DOHH2 (cell line): ENCODE results near the gene CCDC34.

Source experiments
- H3F3A ChIP-seq: fragments of 200-600 bp; sonication (generic), shearing (Covaris generic); 2 replicates; pipeline ENCODE4 v1.6.0; 2016; ENCODE audit warnings: antibody characterized with exemption, mild to moderate bottlenecking; ENCODE audit not compliant: control insufficient read depth, insufficient read depth
- H3K27ac ChIP-seq: fragments of 200-600 bp; sonication (generic); 2 replicates; pipeline ENCODE4 v1.5.1; 2014; ENCODE audit warnings: low read depth, mild to moderate bottlenecking, low read length, moderate library complexity
- H3K27me3 ChIP-seq: fragments of 200-600 bp; sonication (generic); 2 replicates; pipeline ENCODE4 v1.6.1; 2014; ENCODE audit warnings: mild to moderate bottlenecking, low read length, mixed read lengths; ENCODE audit not compliant: control insufficient read depth
- H3K36me3 ChIP-seq: fragments of 200-600 bp; sonication (generic); 2 replicates; pipeline ENCODE4 v1.6.1; 2014; ENCODE audit warnings: mild to moderate bottlenecking, low read length, moderate library complexity, mixed read lengths; ENCODE audit not compliant: control insufficient read depth
- H3K4me1 ChIP-seq: fragments of 200-600 bp; sonication (generic); 2 replicates; pipeline ENCODE4 v1.6.1; 2014; ENCODE audit warnings: mild to moderate bottlenecking, low read length, mixed read lengths; ENCODE audit not compliant: control insufficient read depth
- H3K4me2 ChIP-seq: fragments of 200-600 bp; sonication (generic); 2 replicates; pipeline ENCODE4 v1.6.0; 2014; ENCODE audit warnings: mild to moderate bottlenecking, low read length, moderate library complexity
- H3K4me3 ChIP-seq: fragments of 200-600 bp; sonication (generic); 2 replicates; pipeline ENCODE4 v1.5.1; 2014; ENCODE audit warnings: mild to moderate bottlenecking, low read length, mixed read lengths
- H3K79me2 ChIP-seq: fragments of 200-600 bp; sonication (generic); 2 replicates; pipeline ENCODE4 v1.6.1; 2014; ENCODE audit warnings: mild to moderate bottlenecking, low read length, mixed read lengths; ENCODE audit not compliant: control insufficient read depth
- H3K9me2 ChIP-seq: fragments of 200-600 bp; sonication (generic); replicated peaks from 2 replicates; pipeline ENCODE4 v1.6.1; 2014; ENCODE audit warnings: mild to moderate bottlenecking, low read length, mixed read lengths; ENCODE audit not compliant: control insufficient read depth
- H3K9me3 ChIP-seq: fragments of 200-600 bp; sonication (generic); 2 replicates; pipeline ENCODE4 v1.6.1; 2014; ENCODE audit warnings: antibody characterized with exemption, low read length, mixed read lengths; ENCODE audit not compliant: control insufficient read depth, insufficient read depth
- H4K20me1 ChIP-seq: fragments of 200-600 bp; sonication (generic); 2 replicates; pipeline ENCODE4 v1.6.0; 2014; ENCODE audit warnings: low read depth, mild to moderate bottlenecking, antibody characterized with exemption, low read length, moderate library complexity; ENCODE audit not compliant: control insufficient read depth, insufficient read depth
- EZH2phosphoT487 ChIP-seq: fragments of 200-600 bp; sonication (generic); IDR thresholded peaks from 2 replicates; pipeline ENCODE4 v1.6.1; 2017; ENCODE audit warnings: borderline replicate concordance, mild to moderate bottlenecking, antibody characterized with exemption, low read length, moderate library complexity, mixed read lengths
- TF ChIP-seq, protein P1 (sequence below): fragments of 200-600 bp; sonication (generic); IDR thresholded peaks from one replicate; pipeline ENCODE4 v1.5.1; 2014; ENCODE audit warnings: antibody characterized with exemption, mild to moderate bottlenecking, low read depth, low read length; ENCODE audit not compliant: poor library complexity, severe bottlenecking

Gene CCDC34

DNA sequence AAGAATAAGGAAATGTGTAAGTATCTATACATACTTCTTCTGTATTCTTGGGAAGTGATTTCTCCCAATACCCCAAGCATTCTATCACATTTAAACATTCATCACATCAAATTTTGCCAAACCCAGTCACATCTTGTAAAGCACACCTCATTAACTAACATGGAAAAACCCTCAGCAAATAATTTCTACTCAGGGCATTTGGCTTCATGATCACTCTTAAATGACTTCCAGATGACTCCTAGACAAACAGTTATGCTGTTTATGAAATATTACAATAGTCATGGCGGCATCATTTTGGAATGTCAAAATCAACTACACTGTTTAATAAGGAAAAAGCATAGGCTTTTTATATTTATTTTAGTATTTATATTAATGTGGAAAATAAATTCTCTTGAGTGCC lies 47.3 kb upstream of the CCDC34 start:
- Histone ChIP-seq H3K79me2 (no peaks in the 10 kb centered on the region), H3K4me3 (no peak overlapping the region), H3F3A (no peaks in the 10 kb centered on the region), H3K36me3 (no peaks in the 10 kb centered on the region), H3K27ac (no peak overlapping the region), H3K9me3 (no peaks in the 10 kb centered on the region), H3K9me2 (no peaks in the 10 kb centered on the region), H3K4me1 (no peaks in the 10 kb centered on the region), H3K4me2 (no peak overlapping the region), H3K27me3 (no peaks in the 10 kb centered on the region), H4K20me1 (no peaks in the 10 kb centered on the region)
- TF ChIP-seq, protein P1, sequence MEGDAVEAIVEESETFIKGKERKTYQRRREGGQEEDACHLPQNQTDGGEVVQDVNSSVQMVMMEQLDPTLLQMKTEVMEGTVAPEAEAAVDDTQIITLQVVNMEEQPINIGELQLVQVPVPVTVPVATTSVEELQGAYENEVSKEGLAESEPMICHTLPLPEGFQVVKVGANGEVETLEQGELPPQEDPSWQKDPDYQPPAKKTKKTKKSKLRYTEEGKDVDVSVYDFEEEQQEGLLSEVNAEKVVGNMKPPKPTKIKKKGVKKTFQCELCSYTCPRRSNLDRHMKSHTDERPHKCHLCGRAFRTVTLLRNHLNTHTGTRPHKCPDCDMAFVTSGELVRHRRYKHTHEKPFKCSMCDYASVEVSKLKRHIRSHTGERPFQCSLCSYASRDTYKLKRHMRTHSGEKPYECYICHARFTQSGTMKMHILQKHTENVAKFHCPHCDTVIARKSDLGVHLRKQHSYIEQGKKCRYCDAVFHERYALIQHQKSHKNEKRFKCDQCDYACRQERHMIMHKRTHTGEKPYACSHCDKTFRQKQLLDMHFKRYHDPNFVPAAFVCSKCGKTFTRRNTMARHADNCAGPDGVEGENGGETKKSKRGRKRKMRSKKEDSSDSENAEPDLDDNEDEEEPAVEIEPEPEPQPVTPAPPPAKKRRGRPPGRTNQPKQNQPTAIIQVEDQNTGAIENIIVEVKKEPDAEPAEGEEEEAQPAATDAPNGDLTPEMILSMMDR: no peak
- TF ChIP-seq EZH2phosphoT487: no peak

DNA sequence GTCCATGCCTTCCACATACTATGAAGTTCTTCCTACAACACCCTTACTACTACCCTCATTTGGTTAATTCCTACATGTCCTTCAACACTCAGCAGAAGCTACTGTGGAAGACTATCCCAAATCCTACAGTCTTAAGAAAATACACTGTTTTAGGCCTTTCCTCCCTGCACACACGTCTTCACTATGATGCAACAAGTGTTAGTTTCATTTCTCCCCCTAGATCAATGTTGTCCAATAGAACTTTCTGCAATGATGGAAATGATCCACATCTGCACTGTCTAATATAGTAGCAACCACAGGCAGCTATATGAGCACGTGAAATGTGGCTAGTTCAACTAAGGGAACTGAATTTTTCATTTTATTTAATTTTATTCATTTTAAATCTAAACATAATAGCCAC lies 46.7 kb upstream of the CCDC34 start:
- Histone ChIP-seq H3K27ac (no peak overlapping the region), H3K36me3 (no peaks in the 10 kb centered on the region), H3K4me2 (no peak overlapping the region), H3K9me2 (no peaks in the 10 kb centered on the region), H3F3A (no peaks in the 10 kb centered on the region), H3K9me3 (no peaks in the 10 kb centered on the region), H4K20me1 (no peaks in the 10 kb centered on the region), H3K4me1 (no peaks in the 10 kb centered on the region), H3K79me2 (no peaks in the 10 kb centered on the region), H3K4me3 (no peak overlapping the region), H3K27me3 (no peaks in the 10 kb centered on the region)
- TF ChIP-seq EZH2phosphoT487: no peak

DNA sequence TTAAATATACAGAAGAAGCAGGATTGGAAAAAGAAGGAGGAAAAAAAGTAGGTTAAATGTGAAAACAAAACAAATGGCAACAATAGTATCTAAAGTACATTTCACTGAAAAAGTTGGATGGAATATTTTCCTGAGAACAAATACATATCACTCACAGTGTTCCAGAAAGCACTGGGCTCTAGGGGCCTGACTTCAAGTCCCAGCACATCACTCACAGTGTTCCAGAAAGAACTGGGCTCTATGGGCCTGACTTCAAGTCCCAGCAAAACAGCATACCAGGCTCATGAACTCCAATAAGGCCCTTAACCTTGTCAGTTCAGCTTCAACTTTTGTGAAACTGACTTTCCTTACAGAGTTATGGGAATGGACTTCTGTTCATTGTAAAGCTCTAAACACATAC lies 46.0 kb upstream of the CCDC34 start:
- Histone ChIP-seq H3K79me2 (no peaks in the 10 kb centered on the region), H3K4me3 (no peak overlapping the region)
- TF ChIP-seq EZH2phosphoT487: no peak
- TF ChIP-seq, protein P1: no peak

DNA sequence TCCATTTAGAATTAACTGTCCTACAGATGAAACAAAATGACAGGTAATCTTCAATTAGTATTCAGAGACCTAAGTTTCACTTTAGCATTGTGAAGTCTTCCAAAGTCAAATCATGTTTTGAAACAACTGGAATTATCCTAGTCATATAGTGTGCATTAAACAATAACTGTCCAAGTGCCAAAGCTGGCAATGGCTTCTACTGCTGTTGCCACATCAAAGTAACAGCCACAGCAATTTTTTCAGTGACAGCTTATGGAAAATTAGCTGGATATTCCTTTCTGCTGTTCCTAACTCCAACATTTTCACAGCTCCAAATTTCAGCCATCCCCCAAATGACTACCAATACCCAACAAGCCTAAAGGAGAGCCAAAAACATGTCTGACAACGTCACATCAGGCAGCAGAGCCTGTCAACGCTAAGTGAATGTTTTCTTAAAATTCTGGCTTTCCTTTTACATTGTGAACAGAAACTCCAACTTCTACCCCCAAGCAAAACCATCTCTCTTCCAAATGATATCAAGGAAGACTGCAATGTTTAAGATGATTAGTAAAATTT lies 45.3 kb upstream of the CCDC34 start:
- H3K27ac ChIP-seq: no peak overlapping the region
- TF ChIP-seq EZH2phosphoT487: no peak
- TF ChIP-seq, protein P1: no peak
- H3K4me1 ChIP-seq: no peaks in the 10 kb centered on the region
- no peak overlapping the region for H3K4me3 ChIP-seq
- H3K9me3 ChIP-seq: no peaks in the 10 kb centered on the region
- H3K36me3 ChIP-seq: no peaks in the 10 kb centered on the region
- H3F3A ChIP-seq: no peaks in the 10 kb centered on the region
- no peaks in the 10 kb centered on the region for H3K9me2 ChIP-seq
- H3K27me3 ChIP-seq: no peaks in the 10 kb centered on the region
- H3K79me2 ChIP-seq: no peaks in the 10 kb centered on the region
- H4K20me1 ChIP-seq: no peaks in the 10 kb centered on the region
- H3K4me2 ChIP-seq: no peak overlapping the region

More for the DNA sequence above, 46.0 kb upstream of the CCDC34 start:
- no peak overlapping the region for H3K27ac ChIP-seq
- H3K9me3 ChIP-seq: no peaks in the 10 kb centered on the region
- no peaks in the 10 kb centered on the region for H3K27me3 ChIP-seq
- H3K4me1 ChIP-seq: no peaks in the 10 kb centered on the region
- H3K9me2 ChIP-seq: no peaks in the 10 kb centered on the region
- H3F3A ChIP-seq: no peaks in the 10 kb centered on the region
- H3K4me2 ChIP-seq: no peak overlapping the region
- no peaks in the 10 kb centered on the region for H4K20me1 ChIP-seq
- no peaks in the 10 kb centered on the region for H3K36me3 ChIP-seq
